Lower leg skin (tissue), 4 donors: ENCODE data around the gene GPATCH8. TPM values are rescaled to one million over a fixed set of nuclear protein-coding genes. Genes with fewer than 3 reads are reported as not detected.

Experiments used
- DNase-seq, 2 donors: peaks; one replicate each; pipeline ENCODE4 v3.0.0-alpha.2; 2019; ENCODE audit warnings: low spot score in 2 of 2
- H3K4me3 ChIP-seq: fragments of 200-600 bp; sonication (generic); 2 replicates; pipeline ENCODE4 v1.5.1; 2017; ENCODE audit warnings: mild to moderate bottlenecking, low read depth; ENCODE audit not compliant: poor library complexity, severe bottlenecking
- CTCF ChIP-seq, 3 donors: fragments of 450-650 bp; IDR thresholded peaks; one replicate each; pipeline ENCODE4 v1.5.1; 2016; ENCODE audit warnings: antibody characterized with exemption in 3 of 3, mild to moderate bottlenecking in 3 of 3, moderate library complexity in 2 of 3
- POLR2A ChIP-seq, 2 donors: fragments of 450-650 bp; IDR thresholded peaks; one replicate each; pipeline ENCODE4 v1.6.1; 2016 to 2017; ENCODE audit warnings: antibody characterized with exemption in 2 of 2, mild to moderate bottlenecking in 1 of 2, moderate library complexity in 1 of 2
- WGBS, 2 donors: methylation state at CpG; one replicate each; pipeline ENCODE4 v1.1.5; 2018; 5-methylcytosine and 5-hydroxymethylcytosine counted together
- intact Hi-C: fragments of 100-400 bp; cut with DNase I; formaldehyde crosslinking; loops from one replicate; pipeline ENCODE4 v1.15.0; 2023; ENCODE audit warnings: low total_unique reads
- total RNA-seq, 4 donors: library from RNA; depleted of rRNA; stranded (reverse); fragments of >200 nt; gene quantifications; one replicate each; pipeline ENCODE4 v1.1.0, GENCODE V29; 2016

GPATCH8 gene
- total RNA-seq, 4 donors from 2014 or later = 31.1 to 43.1 (median 35.6) TPM

GRCh38 chr17:44466339-44466738, 36.9 kb downstream of the GPATCH8 start:
- H3K4me3 ChIP-seq = no peak overlapping the region
- TF ChIP-seq POLR2A (IDR thresholded peaks at IDR 0.05) (no peak), CTCF (IDR thresholded peaks at IDR 0.05) (no peak)
- no peak for DNase-seq
- intact Hi-C loops = no loop called here

GRCh38 chr17:44465897-44466296, 37.3 kb downstream of the GPATCH8 start:
- intact Hi-C loops = no loop called here
- TF ChIP-seq POLR2A (IDR thresholded peaks at IDR 0.05) (no peak), CTCF (IDR thresholded peaks at IDR 0.05) (no peak)
- no peak for DNase-seq
- no peak overlapping the region for H3K4me3 ChIP-seq
- 96% methylated on average over 3 of the region's 3 CpGs for WGBS, 2 donors

- H3K4me3 ChIP-seq = no peak overlapping the region
- 95 to 99% methylated on average over 2 of the region's 2 CpGs for WGBS, 2 donors
- DNase-seq = no peak
- TF ChIP-seq CTCF (IDR thresholded peaks at IDR 0.05) (no peak), POLR2A (IDR thresholded peaks at IDR 0.05) (no peak)
- intact Hi-C loops = no loop called here
These were observed 37.9 kb downstream of the GPATCH8 start for GRCh38 chr17:44465276-44465675.

- DNase-seq = no peak
- WGBS, 2 donors = 85 to 89% methylated on average over 1 of the region's 1 CpG
- TF ChIP-seq CTCF (IDR thresholded peaks at IDR 0.05) (no peak), POLR2A (IDR thresholded peaks at IDR 0.05) (no peak)
- no peak overlapping the region for H3K4me3 ChIP-seq
- intact Hi-C loops = no loop called here
These were observed 39.2 kb downstream of the GPATCH8 start for GRCh38 chr17:44464037-44464436.

- no peak for DNase-seq
- TF ChIP-seq POLR2A (IDR thresholded peaks at IDR 0.05) (no peak), CTCF (IDR thresholded peaks at IDR 0.05) (no peak)
- 63 to 74% methylated on average over 8 of the region's 8 CpGs for WGBS, 2 donors
- no peak overlapping the region for H3K4me3 ChIP-seq
- intact Hi-C loops = no loop called here
These were observed 51.4 kb downstream of the GPATCH8 start for GRCh38 chr17:44451832-44452231.

GRCh38 chr17:44451016-44451627, 52.1 kb downstream of the GPATCH8 start:
- TF ChIP-seq POLR2A (IDR thresholded peaks at IDR 0.05) (no peak), CTCF (IDR thresholded peaks at IDR 0.05) (no peak)
- H3K4me3 ChIP-seq = no peak overlapping the region
- WGBS, 2 donors = 55 to 70% methylated on average over 6 of the region's 6 CpGs
- DNase-seq = no peak
- intact Hi-C loops = no loop called here
